ENCODE measurements around the gene MAST1.

GRCh38 chr19:12847159-12848139 is 9.1 kb downstream of the MAST1 start:
- TF ChIP-seq CTCF (IDR thresholded peaks at IDR 0.05; ENCODE audit: poor library complexity) (peak; percentile 99), EZH2 (IDR thresholded peaks at IDR 0.05; ENCODE audit: borderline replicate concordance) (no peak), EZH2phosphoT487 (IDR thresholded peaks at IDR 0.05; ENCODE audit: low read depth, severe bottlenecking, unreplicated experiment) (no peak)

Measured in hepatocyte (in vitro differentiated cells).